ENCODE results near the gene CAMK1D. TPM values are rescaled to one million over a fixed set of nuclear protein-coding genes. Genes with fewer than 3 reads are reported as not detected.
A peak's percentile ranks its signal among the peaks of the same experiment; 100 is the strongest.

Gene CAMK1D
- total RNA-seq, 1 experiment from 2014 or later: 6.3 TPM

DNA sequence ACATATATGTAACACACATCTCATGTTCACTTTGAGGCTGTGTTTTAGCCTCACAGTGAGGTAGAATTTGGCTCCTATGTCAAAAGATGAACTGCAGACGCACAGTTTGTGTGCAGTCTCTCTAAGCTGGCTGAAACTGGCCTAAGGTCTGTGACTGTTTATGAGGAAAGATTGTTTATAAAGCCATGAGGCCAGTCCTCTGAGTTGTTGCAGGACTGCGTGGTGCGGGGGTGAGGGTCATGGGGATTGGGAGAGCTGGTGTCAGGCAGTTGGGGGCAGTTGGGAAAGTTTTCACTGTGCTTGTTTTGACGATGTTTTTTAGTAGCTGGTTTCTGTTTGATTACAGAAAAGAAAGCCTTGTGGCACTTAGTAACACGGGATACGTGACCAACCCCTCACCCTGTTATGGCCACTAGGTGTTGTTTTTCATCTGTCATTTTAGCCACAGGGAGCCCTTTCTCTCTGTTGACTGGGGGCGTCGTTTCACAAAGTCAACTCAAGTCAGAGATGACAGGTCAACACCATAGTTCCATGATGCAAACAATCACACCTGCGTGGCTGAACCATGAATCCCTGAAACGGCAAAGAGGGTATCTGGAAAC, 341.3 kb downstream of the CAMK1D start:
- no peak overlapping the region for H3K4me2 ChIP-seq (ENCODE audit: insufficient read depth, insufficient read length, low read length)
- no peak overlapping the region for H2BK12ac ChIP-seq (ENCODE audit: insufficient read length, low read depth, low read length)
- H3K23ac ChIP-seq (ENCODE audit: insufficient read length, low read depth, low read length): no peak overlapping the region
- no peak overlapping the region for H3K27ac ChIP-seq (ENCODE audit: insufficient read length, low read depth, low read length)
- no peak overlapping the region for H2BK5ac ChIP-seq (ENCODE audit: insufficient read length, low read length)
- no peak overlapping the region for H2BK15ac ChIP-seq (ENCODE audit: low read depth, low read length)
- H4K8ac ChIP-seq (replicated peaks; ENCODE audit: insufficient read length, low read depth, low read length): no peak overlapping the region
- H4K91ac ChIP-seq (ENCODE audit: insufficient read length, low read depth, low read length): no peak overlapping the region
- H3K4ac ChIP-seq (ENCODE audit: low read depth, low read length): no peak overlapping the region
- no peak overlapping the region for H3K18ac ChIP-seq (ENCODE audit: insufficient read length, low read depth, low read length)
- Mint-ChIP-seq H3K4me1 (peaks cover 6 to 7% of the 10 kb centered on the region in 2 experiments; a peak in 2 of 4 replicates), H3K9me3 (no peaks in the 10 kb centered on the region), H3K27me3 (ENCODE audit: low read depth) (no peaks in the 10 kb centered on the region), H3K4me3 (no peak overlapping the region), H3K36me3 (ENCODE audit: insufficient read depth in 1 of 3, low read depth in 3 of 3) (no peaks in the 10 kb centered on the region), H3K27ac (peak overlapping the region in 1 of 3 experiments; percentile 63; a peak in 1 of 7 replicates)
- no peak overlapping the region for H3K14ac ChIP-seq (ENCODE audit: insufficient read depth, low read length)
- whole genome bisulfite sequencing (ENCODE audit: extremely low coverage, insufficient read length, low lambda C conversion rate): no CpG with 5 or more reads among the region's 10 CpGs
- no peaks in the 10 kb centered on the region for H3K27me3 ChIP-seq (ENCODE audit: insufficient read depth, low read length)
- no peak overlapping the region for H2AFZ ChIP-seq (ENCODE audit: low read length)
- no peaks in the 10 kb centered on the region for H3K79me2 ChIP-seq (ENCODE audit: insufficient read depth, low read length)
- H3K56ac ChIP-seq (ENCODE audit: insufficient read length, low read depth, low read length): no peak overlapping the region
- H2BK120ac ChIP-seq (ENCODE audit: low read depth, low read length, poor library complexity, severe bottlenecking): no peak overlapping the region
- H3K9ac ChIP-seq (ENCODE audit: extremely low read depth, insufficient read length, low read length): no peak overlapping the region
- no peaks in the 10 kb centered on the region for H3K4me1 ChIP-seq (ENCODE audit: insufficient read depth, low read length)
- no peak overlapping the region for H4K5ac ChIP-seq (ENCODE audit: insufficient read length, low read depth, low read length)
- no peaks in the 10 kb centered on the region for H3K79me1 ChIP-seq (ENCODE audit: insufficient read depth, low read depth, low read length, poor library complexity, severe bottlenecking)
- TF ChIP-seq, protein P1, sequence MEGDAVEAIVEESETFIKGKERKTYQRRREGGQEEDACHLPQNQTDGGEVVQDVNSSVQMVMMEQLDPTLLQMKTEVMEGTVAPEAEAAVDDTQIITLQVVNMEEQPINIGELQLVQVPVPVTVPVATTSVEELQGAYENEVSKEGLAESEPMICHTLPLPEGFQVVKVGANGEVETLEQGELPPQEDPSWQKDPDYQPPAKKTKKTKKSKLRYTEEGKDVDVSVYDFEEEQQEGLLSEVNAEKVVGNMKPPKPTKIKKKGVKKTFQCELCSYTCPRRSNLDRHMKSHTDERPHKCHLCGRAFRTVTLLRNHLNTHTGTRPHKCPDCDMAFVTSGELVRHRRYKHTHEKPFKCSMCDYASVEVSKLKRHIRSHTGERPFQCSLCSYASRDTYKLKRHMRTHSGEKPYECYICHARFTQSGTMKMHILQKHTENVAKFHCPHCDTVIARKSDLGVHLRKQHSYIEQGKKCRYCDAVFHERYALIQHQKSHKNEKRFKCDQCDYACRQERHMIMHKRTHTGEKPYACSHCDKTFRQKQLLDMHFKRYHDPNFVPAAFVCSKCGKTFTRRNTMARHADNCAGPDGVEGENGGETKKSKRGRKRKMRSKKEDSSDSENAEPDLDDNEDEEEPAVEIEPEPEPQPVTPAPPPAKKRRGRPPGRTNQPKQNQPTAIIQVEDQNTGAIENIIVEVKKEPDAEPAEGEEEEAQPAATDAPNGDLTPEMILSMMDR (conservative IDR thresholded peaks at IDR 0.05): 0 out of 3 replicates have a peak, but pooled peaks have one; percentile 15
- no peaks in the 10 kb centered on the region for H3K23me2 ChIP-seq (ENCODE audit: insufficient read length, low read depth, low read length, poor library complexity, severe bottlenecking)
- H2BK20ac ChIP-seq (ENCODE audit: low read depth, low read length, poor library complexity, severe bottlenecking): no peak overlapping the region
- no peak for DNase-seq
- H3T11ph ChIP-seq (ENCODE audit: low read length): no peak overlapping the region
- no peaks in the 10 kb centered on the region for H4K20me1 ChIP-seq (ENCODE audit: control insufficient read depth, insufficient read depth, insufficient read length)
- H3K9me3 ChIP-seq (ENCODE audit: control insufficient read depth, low read depth, low read length): no peaks in the 10 kb centered on the region
- H2AK5ac ChIP-seq (ENCODE audit: insufficient read length, low read length): no peak overlapping the region

Measured in H9 (cell line).